NB4 (cell line): Measurements from ENCODE around the gene PML.
A peak's percentile ranks its signal among the peaks of the same experiment; 100 is the strongest.

Experiments
- DNase-seq: peaks from one replicate; pipeline ENCODE4 v3.0.0; 2010; ENCODE audit warnings: low read depth
- H3K4me3 ChIP-seq: one replicate; pipeline ENCODE4 v1.5.1; 2011; ENCODE audit warnings: mild to moderate bottlenecking, low read depth, low read length, moderate library complexity
- CTCF ChIP-seq: IDR thresholded peaks from one replicate; pipeline ENCODE4 v1.5.1; 2012; ENCODE audit warnings: low read depth, low read length
- MAX ChIP-seq: IDR thresholded peaks from 2 replicates; pipeline ENCODE4 v1.6.1; 2011; ENCODE audit warnings: low read depth, low read length
- MYC ChIP-seq: IDR thresholded peaks from 2 replicates; pipeline ENCODE4 v1.6.1; 2011; ENCODE audit warnings: low read depth, low read length
- POLR2A ChIP-seq: IDR thresholded peaks from 2 replicates; pipeline ENCODE4 v1.6.1; 2011; ENCODE audit warnings: mild to moderate bottlenecking; ENCODE audit not compliant: insufficient read length; ENCODE audit errors: extremely low read depth

Gene PML

GRCh38 chr15:73964736-73965093 is 29.8 kb upstream of the PML start:
- H3K4me3 ChIP-seq = no peak overlapping the region
- peak; percentile 85 for DNase-seq
- TF ChIP-seq MAX (0 out of 2 replicates have a peak, but pooled peaks have one; percentile 41), POLR2A (no peak), MYC (peak; percentile 52; the same call in 1 of the 2 replicates), CTCF (peak; percentile 93)

- DNase-seq = no peak
- TF ChIP-seq MAX = peak; percentile 76
- TF ChIP-seq MYC = 0 out of 2 replicates have a peak, but pooled peaks have one; percentile 4
- no peak for TF ChIP-seq CTCF
- H3K4me3 ChIP-seq = no peak overlapping the region
Observed at GRCh38 chr15:73965094-73965757, 29.3 kb upstream of the PML start.

- peak; percentile 38 for DNase-seq
- TF ChIP-seq MYC (peak; percentile 27; the same call in 1 of the 2 replicates), CTCF (no peak), POLR2A (no peak), MAX (peak; percentile 82)
- no peak overlapping the region for H3K4me3 ChIP-seq
Observed at GRCh38 chr15:73965758-73966113, 28.8 kb upstream of the PML start.

GRCh38 chr15:73968461-73968860 is 26.1 kb upstream of the PML start:
- no peak for DNase-seq
- no peak overlapping the region for H3K4me3 ChIP-seq

GRCh38 chr15:73969151-73969759 is 25.3 kb upstream of the PML start:
- no peak overlapping the region for H3K4me3 ChIP-seq
- no peak for TF ChIP-seq CTCF
- TF ChIP-seq POLR2A = no peak
- no peak for TF ChIP-seq MAX
- no peak for TF ChIP-seq MYC
- no peak for DNase-seq

More at GRCh38 chr15:73968461-73968860, 26.1 kb upstream of the PML start:
- TF ChIP-seq POLR2A (no peak), CTCF (no peak), MYC (no peak), MAX (no peak)
